GM18867 (cell line): ENCODE data around the gene LY6G5B.

Experiments
- ATAC-seq: cut with Tn5 transposase; IDR thresholded peaks from one replicate; pipeline ENCODE4 v1.9.1; 2021; ENCODE audit warnings: mild to moderate bottlenecking, moderate library complexity; ENCODE audit not compliant: unreplicated experiment

The LY6G5B gene, protein sequence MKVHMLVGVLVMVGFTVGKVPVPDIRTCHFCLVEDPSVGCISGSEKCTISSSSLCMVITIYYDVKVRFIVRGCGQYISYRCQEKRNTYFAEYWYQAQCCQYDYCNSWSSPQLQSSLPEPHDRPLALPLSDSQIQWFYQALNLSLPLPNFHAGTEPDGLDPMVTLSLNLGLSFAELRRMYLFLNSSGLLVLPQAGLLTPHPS

DNA sequence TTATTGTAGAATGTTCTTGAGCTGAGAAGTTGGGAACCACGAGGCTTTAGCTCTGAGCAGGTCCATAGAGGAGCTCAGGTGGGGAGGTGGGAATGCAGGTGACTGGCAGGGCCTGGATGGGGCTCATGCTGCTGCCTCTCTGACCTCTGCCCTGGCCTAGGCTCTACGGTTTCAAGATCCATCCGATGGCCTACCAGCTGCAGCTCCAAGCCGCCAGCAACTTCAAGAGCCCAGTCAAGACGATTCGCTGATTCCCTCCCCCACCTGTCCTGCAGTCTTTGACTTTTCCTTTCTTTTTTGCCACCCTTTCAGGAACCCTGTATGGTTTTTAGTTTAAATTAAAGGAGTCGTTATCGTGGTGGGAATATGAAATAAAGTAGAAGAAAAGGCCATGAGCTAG, at the start of gene LY6G5B:
Gene LY6G5B (plus strand): TSS at position 301 of the 400 bp plus-strand sequence. CDS start 975 bp downstream, outside the sequence.
- ATAC-seq: no peak

DNA sequence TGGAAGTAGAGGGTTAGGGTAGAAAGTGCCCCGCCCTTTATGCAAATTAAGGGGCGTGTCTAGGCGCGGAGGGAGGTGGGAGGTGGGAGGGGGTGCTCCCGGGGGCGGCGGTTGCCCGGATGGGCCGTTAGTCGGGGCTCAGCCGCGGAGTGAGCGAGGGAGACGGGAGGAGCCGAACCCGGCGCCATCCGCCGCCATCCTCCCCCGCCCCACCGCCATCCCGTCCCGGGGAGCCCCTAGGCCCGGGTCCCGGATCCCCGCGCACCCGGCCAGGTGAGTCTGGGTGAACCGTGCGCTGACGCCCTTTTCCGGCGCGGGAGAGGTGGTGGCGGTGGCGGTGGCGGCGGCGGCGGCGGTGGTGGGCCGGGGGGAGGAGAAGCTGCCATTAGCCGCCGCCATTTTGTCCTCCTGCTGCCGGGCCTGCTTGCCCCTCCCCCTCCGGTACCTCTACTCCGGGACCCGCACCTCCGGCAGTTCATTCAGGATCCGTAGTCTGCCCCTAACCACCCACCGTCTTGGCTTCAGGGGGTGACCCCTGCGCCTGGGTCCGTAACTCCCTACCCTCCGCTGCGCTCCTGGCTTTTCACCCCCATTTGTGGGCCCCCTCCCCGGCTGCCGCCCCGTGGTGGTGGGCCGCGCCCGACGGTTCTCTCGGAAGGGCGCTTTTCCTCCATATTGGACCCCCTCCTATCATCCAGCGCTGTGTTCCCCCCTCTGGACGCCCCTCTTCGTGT, 49.0 kb upstream of the LY6G5B start, which contains the start of gene PRRC2A:
Gene PRRC2A (plus strand): TSS at position 130 of the 734 bp plus-strand sequence. CDS start 2,075 bp downstream, outside the sequence.
- ATAC-seq: peak; percentile 35

DNA sequence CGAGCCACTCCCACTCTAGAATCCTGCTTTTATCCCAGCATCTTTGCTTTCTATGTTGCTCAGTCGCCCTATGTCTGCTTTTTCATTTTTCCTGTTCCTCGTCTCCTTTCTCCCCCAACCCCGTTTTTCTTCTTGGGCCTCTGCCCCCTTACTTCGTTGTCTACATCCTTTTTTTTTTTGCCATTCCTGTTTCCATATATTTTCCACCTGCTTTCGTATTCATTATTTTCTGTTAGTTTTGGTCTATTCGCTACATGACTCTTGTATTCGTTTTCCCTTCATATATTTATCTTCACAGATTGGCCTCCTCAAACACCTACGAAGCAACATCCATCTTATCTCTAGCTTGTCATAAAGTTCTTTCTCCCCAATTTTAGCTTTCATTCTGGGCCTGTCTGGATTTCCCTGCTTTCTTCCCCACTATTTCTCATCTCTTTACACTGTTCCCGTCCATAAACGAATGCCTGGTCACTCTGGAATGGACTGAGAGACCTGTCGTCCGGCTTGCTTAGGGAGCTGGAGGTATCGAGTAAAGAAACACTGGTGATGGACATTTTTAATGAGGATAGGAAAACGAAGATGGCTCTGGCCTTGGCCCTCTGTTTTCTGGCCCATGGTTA, 48.3 kb upstream of the LY6G5B start:
- ATAC-seq: no peak

DNA sequence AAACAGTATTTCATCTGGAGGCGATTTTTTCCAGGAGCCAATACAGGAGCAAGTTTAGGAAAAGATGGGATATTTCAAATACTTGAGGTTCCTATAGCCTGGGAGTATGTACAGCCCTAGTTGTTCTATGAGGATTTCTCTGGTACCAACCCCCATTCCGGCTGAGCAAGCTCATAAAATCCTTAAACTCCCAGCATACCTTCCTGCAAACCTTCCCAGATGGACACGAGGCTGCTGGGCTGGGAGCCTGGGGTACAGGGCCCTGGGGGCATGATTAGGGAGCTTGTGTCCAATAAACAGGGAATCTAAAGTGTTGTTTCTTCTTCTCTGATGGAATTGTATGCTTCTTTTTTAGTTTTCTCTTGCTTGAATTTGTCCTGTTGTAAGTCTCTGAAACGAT, 47.8 kb upstream of the LY6G5B start:
- ATAC-seq: no peak

DNA sequence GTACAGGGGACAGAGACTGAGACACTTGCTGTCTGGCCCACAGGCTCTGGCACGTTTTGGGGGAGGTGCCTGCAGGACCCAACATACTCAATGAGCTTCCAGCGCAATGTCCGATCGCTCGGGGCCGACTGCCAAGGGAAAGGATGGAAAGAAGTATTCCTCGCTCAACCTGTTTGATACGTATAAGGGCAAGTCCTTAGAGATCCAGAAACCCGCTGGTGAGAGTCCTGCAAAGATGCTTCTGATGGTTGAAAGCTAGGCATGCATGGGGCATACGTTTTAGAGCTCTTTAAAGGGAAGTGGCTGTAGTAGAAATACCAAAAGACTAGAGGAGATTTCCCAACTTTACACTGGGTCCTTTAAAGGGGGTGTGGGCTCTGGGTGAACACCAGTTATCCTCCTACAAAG, 47.1 kb upstream of the LY6G5B start:
- no peak for ATAC-seq

DNA sequence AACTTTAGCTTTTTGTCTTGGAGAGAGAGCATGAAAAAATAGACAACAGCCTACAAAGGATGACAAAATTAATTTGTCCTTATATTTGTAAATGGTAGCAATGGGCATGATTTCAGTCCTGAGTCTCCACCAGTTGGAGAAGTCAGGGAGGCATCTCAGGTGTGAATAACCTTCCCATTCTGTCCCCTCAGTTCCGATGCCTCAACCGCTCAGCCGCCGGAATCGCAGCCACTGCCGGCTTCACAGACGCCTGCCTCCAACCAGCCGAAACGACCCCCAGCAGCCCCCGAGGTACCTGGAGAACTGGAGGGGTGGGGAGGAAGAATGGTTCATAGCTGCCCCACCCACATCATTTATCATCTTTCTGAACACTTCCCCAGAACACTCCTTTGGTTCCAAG, 45.7 kb upstream of the LY6G5B start:
- no peak for ATAC-seq

DNA sequence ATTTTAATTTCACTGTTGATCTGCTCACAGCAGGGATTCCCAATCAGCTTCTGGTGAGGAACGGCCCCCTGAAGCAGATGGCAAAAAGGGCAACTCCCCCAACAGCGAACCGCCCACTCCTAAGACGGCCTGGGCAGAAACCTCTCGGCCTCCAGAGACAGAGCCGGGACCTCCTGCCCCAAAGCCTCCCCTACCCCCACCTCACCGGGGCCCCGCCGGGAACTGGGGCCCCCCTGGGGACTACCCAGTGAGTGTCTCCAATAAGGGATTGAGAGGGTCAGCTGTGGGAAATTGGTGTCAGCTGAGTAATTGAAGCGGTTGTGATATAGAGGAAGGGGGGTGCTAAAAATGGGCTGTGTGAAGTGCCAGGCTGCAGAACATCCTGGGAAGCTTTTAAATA, 42.8 kb upstream of the LY6G5B start:
- ATAC-seq: no peak

DNA sequence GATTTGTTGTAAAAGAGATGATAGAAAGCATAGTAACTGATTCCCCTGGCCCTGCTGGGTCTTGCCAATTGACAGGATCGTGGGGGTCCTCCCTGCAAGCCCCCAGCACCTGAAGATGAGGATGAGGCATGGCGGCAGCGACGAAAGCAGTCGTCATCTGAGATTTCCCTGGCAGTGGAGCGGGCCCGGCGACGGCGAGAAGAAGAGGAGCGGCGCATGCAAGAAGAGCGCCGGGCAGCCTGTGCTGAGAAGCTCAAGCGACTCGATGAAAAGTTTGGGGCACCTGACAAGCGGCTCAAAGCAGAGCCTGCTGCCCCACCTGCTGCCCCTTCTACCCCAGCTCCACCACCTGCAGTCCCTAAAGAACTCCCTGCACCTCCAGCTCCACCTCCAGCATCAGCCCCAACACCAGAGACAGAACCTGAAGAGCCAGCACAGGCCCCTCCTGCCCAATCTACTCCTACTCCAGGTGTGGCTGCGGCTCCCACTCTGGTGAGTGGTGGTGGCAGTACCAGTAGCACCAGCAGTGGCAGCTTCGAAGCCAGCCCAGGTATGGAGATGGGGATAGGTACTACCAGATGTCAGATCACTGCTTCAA, 42.0 kb upstream of the LY6G5B start:
- no peak for ATAC-seq

DNA sequence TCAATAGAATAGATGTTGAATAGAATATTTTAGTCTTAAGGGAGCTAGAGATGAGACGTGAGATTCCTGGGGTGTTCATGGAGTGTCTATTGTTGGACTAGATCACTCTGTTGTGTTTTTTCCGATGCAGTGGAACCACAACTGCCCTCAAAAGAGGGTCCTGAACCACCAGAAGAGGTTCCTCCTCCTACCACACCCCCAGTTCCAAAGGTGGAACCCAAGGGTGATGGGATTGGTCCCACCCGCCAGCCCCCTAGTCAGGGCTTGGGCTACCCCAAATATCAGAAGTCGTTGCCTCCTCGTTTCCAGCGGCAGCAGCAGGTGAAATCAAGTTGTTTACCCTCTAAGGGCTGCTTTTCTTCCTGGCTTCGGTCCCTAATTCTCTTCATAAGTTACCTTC, 40.8 kb upstream of the LY6G5B start:
- no peak for ATAC-seq

DNA sequence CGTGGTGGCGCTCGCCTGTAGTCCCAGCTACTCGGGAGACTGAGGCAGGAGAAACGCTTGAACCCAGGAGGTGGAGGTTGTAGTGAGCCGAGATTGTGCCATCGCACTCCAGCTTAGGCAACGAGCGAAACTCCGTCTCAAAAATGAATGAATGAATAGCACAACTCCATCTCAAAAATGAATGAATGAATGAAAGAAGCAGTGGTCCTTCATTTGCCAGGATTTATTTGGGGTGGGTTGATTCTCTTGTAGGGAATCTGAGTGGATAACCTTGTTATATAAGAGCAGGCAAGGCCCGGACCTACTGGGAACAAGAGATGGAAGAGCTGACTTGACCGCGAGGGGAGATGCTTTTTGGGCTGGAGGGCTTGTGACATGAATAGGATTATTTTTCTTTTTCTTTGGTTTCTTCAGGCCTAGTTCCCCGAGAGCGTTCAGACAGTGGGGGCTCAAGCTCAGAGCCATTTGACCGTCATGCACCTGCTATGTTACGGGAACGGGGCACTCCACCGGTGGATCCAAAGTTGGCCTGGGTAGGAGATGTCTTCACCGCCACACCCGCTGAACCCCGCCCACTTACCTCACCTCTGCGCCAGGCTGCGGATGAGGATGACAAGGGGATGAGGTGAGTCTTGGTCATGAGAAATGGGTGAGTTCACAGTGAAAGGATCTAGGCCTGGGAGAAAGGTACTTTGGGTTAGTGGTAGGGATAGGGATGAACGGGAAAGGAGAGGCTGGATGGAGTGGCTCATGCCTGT, 39.4 kb upstream of the LY6G5B start:
- no peak for ATAC-seq

DNA sequence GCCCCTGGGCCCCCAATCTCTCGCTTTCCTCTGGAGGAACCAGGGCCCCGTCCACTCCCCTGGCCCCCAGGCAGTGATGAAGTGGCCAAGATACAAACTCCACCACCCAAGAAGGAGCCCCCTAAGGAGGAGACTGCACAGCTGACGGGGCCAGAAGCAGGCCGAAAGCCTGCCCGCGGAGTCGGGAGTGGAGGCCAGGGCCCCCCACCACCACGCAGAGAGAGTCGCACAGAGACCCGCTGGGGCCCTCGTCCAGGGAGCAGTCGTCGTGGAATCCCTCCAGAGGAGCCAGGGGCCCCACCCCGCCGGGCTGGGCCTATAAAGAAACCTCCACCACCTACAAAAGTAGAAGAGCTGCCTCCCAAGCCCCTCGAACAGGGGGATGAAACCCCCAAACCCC, 38.6 kb upstream of the LY6G5B start:
- no peak for ATAC-seq

DNA sequence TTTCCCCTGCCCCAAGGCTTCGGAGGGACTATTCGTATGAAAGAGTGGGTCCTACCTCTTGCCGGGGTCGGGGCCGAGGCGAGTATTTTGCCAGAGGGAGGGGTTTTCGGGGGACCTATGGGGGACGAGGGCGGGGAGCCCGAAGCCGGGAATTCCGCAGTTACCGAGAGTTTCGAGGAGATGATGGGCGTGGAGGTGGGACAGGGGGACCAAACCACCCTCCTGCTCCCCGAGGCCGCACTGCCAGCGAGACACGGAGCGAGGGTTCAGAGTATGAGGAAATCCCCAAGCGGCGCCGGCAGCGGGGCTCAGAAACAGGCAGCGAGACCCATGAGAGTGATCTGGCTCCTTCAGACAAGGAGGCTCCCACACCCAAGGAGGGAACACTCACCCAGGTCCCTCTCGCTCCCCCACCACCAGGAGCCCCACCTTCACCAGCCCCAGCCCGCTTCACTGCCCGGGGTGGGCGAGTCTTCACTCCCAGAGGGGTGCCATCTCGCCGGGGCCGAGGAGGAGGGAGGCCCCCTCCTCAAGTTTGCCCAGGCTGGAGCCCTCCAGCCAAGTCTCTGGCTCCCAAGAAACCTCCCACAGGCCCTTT, 38.0 kb upstream of the LY6G5B start:
- no peak for ATAC-seq

DNA sequence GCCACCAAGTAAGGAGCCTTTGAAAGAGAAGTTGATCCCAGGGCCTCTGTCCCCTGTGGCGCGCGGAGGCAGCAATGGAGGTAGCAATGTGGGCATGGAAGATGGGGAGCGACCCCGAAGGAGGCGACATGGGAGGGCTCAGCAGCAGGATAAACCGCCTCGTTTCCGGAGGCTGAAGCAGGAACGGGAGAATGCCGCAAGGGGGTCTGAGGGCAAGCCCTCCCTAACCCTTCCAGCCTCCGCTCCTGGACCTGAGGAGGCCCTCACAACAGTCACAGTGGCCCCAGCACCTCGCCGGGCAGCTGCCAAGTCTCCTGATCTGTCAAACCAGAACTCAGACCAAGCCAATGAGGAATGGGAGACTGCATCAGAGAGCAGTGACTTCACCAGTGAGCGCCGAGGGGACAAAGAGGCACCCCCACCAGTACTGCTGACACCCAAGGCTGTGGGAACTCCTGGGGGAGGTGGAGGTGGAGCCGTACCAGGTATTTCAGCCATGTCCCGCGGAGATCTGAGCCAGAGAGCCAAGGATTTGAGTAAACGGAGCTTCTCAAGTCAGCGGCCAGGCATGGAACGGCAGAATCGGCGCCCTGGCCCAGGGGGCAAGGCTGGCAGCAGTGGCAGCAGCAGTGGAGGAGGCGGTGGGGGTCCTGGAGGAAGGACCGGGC, 37.4 kb upstream of the LY6G5B start:
- no peak for ATAC-seq

DNA sequence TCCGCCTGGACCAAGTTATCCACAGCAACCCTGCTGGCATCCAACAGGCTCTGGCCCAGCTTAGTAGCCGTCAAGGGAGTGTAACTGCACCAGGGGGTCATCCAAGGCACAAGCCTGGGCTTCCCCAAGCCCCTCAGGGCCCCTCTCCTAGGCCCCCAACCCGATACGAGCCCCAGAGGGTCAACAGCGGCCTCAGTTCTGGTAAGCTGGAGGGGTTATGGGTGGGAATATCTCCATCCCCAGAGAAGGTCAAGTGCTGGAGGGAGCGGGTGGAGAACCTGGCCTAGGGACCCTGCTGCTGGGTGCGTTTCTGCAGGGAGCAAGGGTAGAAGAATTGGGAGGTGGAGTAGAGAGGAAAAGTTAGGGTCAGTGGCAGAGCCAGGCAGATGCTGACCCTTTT, 36.3 kb upstream of the LY6G5B start:
- ATAC-seq: no peak

DNA sequence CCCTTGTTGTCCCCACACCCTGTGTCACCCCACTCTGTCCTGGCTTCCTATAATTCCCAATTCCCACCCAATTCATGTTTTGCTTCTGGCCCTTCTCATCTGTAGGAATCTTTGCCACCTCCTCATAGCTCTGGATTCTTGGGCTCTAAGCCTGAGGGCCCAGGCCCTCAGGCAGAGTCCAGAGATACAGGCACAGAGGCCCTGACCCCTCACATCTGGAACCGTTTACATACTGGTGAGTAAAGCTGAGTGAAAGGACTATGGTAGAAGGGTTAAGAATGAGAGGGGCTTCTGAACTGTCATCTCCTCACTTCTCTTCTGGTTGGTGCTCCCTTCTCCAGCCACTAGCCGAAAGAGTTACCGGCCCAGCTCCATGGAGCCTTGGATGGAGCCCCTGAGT, 35.6 kb upstream of the LY6G5B start:
- ATAC-seq: no peak

DNA sequence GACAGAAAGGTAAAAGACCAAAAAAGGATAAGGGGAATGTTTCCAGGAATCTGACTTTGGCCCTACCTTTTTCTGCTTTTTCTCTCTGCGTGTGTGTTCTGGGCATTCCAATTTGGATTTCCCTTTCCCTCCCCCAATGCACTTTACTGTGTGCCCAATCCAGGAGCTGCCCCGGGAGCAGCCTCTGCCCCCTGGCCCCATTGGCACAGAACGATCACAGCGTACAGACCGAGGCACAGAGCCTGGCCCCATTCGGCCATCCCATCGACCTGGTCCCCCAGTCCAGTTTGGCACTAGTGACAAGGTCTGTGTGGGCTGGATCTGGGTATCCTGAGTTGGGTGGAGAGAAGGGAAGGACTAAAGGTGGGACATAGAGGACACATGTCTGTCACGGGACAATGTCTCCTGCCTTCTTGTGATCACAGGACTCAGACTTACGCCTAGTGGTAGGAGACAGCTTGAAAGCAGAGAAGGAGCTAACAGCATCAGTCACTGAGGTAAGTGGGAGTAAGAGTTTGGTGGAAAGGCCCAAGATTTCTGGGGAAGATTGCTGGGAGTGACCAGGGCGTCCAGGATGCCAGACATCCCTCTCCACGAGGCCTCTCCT, 34.7 kb upstream of the LY6G5B start:
- no peak for ATAC-seq

DNA sequence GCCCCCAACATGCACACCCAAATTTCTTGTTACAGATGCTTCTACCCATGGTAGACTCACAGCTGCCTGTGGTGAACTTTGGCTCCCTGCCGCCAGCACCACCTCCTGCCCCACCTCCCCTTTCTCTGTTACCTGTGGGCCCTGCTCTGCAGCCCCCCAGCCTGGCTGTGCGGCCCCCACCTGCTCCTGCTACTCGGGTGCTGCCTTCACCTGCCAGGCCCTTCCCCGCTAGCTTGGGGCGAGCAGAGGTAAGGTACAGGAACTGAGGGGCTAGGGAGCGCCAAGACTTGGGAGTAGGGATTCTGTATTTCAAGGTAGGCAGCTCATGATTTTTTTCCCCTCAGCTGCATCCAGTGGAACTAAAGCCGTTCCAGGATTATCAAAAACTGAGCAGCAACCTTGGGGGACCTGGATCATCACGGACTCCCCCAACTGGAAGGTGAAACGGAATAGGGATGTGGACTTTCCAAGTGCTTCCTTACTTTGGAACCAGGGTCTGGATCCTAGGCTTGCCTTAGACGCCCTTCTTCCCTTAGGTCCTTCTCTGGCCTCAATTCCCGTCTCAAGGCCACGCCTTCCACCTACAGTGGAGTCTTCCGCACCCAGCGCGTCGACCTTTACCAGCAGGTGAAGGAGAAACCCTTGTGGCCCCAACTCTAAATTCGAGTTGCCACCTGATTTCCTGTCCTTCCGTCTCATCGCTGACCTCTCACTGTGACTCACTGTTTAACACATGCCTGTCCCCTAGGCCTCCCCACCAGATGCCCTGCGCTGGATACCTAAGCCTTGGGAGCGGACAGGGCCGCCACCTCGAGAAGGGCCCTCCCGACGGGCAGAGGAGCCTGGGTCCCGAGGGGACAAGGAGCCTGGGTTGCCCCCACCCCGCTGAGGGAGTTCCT, 32.8 kb upstream of the LY6G5B start:
- ATAC-seq: no peak

DNA sequence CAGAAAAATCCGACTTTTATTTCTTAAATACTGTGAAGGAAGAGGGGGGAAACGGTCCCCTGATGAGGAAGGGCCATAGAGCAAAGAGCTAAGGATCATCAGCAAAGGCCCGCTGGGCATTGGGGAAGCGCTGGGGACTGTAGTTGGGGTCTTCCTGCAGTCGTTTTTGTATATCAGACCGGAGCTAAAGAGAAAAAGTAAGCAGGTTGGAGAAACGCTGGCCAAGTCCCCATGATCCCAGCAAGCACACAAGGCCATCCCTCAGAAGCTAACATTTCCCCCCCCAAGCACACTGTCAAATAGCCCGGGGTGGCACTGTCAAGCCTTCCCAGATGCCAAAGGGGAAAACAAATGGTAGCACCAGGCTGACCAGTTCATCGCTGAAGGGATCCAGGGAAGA, 30.7 kb upstream of the LY6G5B start:
- ATAC-seq: no peak

DNA sequence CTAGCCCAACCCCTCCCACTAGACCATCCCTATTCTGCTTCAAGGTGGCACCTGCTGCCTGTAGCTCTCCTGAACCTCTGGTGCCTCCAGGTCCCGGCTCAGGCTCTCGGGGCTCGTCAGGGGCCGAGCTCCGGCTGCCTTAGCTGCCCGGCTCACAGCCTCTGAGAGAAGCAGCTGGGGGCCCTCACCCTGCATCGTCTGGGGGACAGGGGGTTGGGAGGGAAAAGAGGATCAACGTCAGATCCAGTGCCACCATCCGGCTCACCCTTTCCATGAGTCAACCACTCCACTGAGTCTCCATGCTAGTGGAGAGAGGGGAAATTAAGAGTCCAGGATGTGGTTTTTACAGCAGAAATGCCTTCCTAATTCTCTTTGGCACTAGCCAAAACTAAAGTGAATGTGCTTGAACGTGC, 30.3 kb upstream of the LY6G5B start:
- no peak for ATAC-seq
